ENCODE results near the gene AXIN1.

- TF ChIP-seq CTCF (conservative IDR thresholded peaks at IDR 0.05; ENCODE audit: low read depth, low read length) (no peak), EZH2 (IDR thresholded peaks at IDR 0.05; ENCODE audit: low read length, unreplicated experiment) (no peak), EZH2phosphoT487 (IDR thresholded peaks at IDR 0.05; ENCODE audit: borderline replicate concordance, low read length) (no peak)
Observed at GRCh38 chr16:261031-261691, 91.4 kb downstream of the AXIN1 start.

Data from PC-3 (cell line).